AG04450 (cell line): ENCODE results near the gene POU6F2. TPM values are rescaled to one million over a fixed set of nuclear protein-coding genes. Genes with fewer than 3 reads are reported as not detected.
"Not testable (repeated sequence)": the region's sequence is repeated elsewhere in the genome, so short reads cannot be mapped to it uniquely, and the experiment has no call there.

Experiments
- CTCF ChIA-PET: fragments of 300-600, 350-600 bp; formaldehyde crosslinking; extraction: SDS; loops from one replicate; lab custom pipeline; 2022; ENCODE audit warnings: antibody characterized with exemption, inconsistent platforms; lab: Charles Lee
- POLR2A ChIA-PET: fragments of 350-600 bp; formaldehyde crosslinking; extraction: SDS; loops from one replicate; lab custom pipeline; 2021; ENCODE audit warnings: antibody characterized with exemption, inconsistent platforms; lab: Yijun Ruan, JAX
- DNase-seq: peaks from one replicate; pipeline ENCODE4 v3.0.0-alpha.2; 2011; ENCODE audit warnings: low read depth, low spot score
- H3K27ac ChIP-seq: one replicate; pipeline ENCODE4 v1.5.1; 2012; ENCODE audit warnings: low read depth, low read length, control low read depth
- H3K27me3 ChIP-seq: one replicate; pipeline ENCODE4 v1.6.0; 2012; ENCODE audit warnings: low read length; ENCODE audit not compliant: control insufficient read depth, insufficient read depth
- H3K4me3 ChIP-seq: 2 replicates; pipeline ENCODE4 v1.5.1; 2011; ENCODE audit warnings: mild to moderate bottlenecking, low read depth, low read length, control low read depth
- H3K9me3 ChIP-seq: 2 replicates; pipeline ENCODE4 v1.5.1; 2012; ENCODE audit warnings: low read length; ENCODE audit not compliant: control insufficient read depth, insufficient read depth
- polyA plus RNA-seq: library from polyadenylated mRNA; depleted of rRNA; stranded (reverse); fragments of >200 nt; gene quantifications from 2 replicates; pipeline ENCODE4 v1.2.3, GENCODE V29; 2011
- TF ChIP-seq, protein P1 (sequence below): IDR thresholded peaks from 2 replicates; pipeline ENCODE4 v1.5.1; 2011; ENCODE audit warnings: low read depth, low read length, control low read depth, inconsistent platforms

The POU6F2 gene
- polyA plus RNA-seq, 1 experiment, result not detected

DNA sequence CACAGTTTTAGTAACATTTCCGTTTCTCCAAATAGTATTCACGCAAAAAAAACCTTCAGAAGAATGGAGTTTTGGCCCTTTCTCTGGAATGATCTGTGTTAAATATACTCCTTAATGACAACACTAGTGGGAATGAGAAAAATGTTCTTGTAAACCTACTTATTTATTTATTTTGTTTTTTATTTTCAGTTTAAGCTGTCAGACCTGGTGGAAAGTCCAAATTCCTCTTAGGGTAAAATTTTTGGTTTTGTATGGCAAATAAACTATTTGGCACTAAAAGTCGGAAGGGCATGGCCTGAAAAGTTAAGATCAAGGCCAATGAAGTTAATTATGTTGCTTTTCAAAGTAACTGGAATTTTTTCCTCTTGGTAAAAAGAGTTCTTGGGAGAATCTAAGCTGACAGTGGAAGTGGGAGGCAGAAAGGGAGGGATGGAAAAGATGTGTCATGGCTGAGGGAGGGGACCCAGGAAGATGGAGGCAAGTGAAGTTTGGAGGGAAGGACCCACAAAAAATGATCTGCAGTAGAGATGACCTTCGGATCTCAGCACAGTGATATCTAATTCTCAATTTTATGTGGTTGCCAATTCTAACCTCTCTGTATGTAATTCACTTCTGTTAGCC, 35.2 kb upstream of the POU6F2 start:
- Histone ChIP-seq H3K27ac (no peak overlapping the region), H3K4me3 (no peak overlapping the region), H3K27me3 (peaks cover 8% of the 10 kb centered on the region), H3K9me3 (no peaks in the 10 kb centered on the region)
- no peak for DNase-seq
- ChIA-PET POLR2A (interaction anchor here (0.6 kb wide), 1 partner anchor 72 kb away, joined by 3 read pairs; no protein-coding TSS in a partner anchor), CTCF (interaction anchor here (0.8 kb wide), 1 partner anchor 11 kb away, joined by 3 read pairs; no protein-coding TSS in a partner anchor)
- TF ChIP-seq, protein P1, sequence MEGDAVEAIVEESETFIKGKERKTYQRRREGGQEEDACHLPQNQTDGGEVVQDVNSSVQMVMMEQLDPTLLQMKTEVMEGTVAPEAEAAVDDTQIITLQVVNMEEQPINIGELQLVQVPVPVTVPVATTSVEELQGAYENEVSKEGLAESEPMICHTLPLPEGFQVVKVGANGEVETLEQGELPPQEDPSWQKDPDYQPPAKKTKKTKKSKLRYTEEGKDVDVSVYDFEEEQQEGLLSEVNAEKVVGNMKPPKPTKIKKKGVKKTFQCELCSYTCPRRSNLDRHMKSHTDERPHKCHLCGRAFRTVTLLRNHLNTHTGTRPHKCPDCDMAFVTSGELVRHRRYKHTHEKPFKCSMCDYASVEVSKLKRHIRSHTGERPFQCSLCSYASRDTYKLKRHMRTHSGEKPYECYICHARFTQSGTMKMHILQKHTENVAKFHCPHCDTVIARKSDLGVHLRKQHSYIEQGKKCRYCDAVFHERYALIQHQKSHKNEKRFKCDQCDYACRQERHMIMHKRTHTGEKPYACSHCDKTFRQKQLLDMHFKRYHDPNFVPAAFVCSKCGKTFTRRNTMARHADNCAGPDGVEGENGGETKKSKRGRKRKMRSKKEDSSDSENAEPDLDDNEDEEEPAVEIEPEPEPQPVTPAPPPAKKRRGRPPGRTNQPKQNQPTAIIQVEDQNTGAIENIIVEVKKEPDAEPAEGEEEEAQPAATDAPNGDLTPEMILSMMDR, result no peak

- H3K4me3 ChIP-seq, H3K27me3 ChIP-seq, DNase-seq, H3K9me3 ChIP-seq, H3K27ac ChIP-seq, POLR2A ChIA-PET: not testable (repeated sequence)
- CTCF ChIA-PET, result interaction anchor here (2.0 kb wide), 1 partner anchor 15 kb away, joined by 5 read pairs; no protein-coding TSS in a partner anchor
Observed at GRCh38 chr7:38947541-38947940, 30.2 kb upstream of the POU6F2 start.

- Histone ChIP-seq H3K27me3 (no peaks in the 10 kb centered on the region), H3K4me3 (no peak overlapping the region), H3K27ac (no peak overlapping the region), H3K9me3 (no peaks in the 10 kb centered on the region)
- POLR2A ChIA-PET, result no interaction called here
- CTCF ChIA-PET, result no interaction called here
- TF ChIP-seq, protein P1, result no peak
- no peak for DNase-seq
Observed at GRCh38 chr7:38950309-38950708, 27.4 kb upstream of the POU6F2 start.

DNA sequence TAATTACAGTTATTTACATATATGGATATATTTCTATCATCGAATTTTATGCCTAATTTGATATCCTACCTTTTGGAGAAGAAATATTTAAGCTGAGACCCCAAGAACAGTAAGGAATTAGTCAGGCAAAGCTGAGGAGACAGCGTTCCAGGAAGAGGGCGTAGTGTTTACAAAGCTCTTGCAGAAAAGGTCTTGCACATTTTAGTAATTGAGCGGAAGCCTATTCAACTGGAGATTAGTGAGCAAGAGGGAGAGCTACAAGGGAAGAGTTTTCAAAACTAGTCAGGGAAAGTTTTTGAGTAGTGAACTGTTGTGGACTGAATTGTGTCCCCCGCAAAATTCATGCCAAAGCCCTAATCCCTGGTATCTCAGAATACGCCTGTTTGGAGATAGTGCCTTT, 26.5 kb upstream of the POU6F2 start:
- ChIA-PET POLR2A (no interaction called here), CTCF (interaction anchor here (1.4 kb wide), 1 partner anchor 19 kb away, joined by 4 read pairs; no protein-coding TSS in a partner anchor)
- Histone ChIP-seq H3K9me3 (no peaks in the 10 kb centered on the region), H3K27me3 (no peaks in the 10 kb centered on the region), H3K4me3 (no peak overlapping the region), H3K27ac (no peak overlapping the region)
- TF ChIP-seq, protein P1, result no peak
- DNase-seq, result no peak

DNA sequence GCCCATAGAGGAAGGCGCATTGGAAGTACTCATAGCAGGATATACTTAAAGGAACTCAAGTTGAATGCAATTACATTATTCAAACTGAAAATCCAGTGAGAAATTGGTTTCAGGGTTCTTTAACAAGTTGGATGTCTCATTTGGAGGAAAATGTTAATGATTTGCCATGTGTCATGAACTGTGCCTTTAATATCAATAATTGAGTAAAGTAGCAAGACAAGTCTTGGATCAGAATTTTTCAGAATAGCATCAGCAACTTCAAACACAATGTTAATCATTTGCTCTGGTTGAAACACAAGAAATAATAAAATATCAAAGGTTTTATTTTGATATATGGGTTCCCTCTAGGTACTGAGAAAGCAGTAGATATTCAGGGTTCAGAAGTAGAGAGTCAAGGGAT, 24.5 kb upstream of the POU6F2 start:
- Histone ChIP-seq H3K27me3 (no peaks in the 10 kb centered on the region), H3K4me3 (no peak overlapping the region), H3K27ac (no peak overlapping the region), H3K9me3 (no peaks in the 10 kb centered on the region)
- CTCF ChIA-PET, result interaction anchor here (1.3 kb wide), 1 partner anchor 21 kb away, joined by 5 read pairs; no protein-coding TSS in a partner anchor
- TF ChIP-seq, protein P1, result no peak
- POLR2A ChIA-PET, result no interaction called here
- DNase-seq, result no peak
